ENCODE data around the gene LOXL3. TPM values are rescaled to one million over a fixed set of nuclear protein-coding genes. Genes with fewer than 3 reads are reported as not detected.

Gene LOXL3
- total and polyA plus RNA-seq, 2 of the 8 experiments (the other 6 are each of a cell fraction or from before 2014, with no cell fraction given) = 22.4 to 27.2 TPM

- TF ChIP-seq, protein P1, sequence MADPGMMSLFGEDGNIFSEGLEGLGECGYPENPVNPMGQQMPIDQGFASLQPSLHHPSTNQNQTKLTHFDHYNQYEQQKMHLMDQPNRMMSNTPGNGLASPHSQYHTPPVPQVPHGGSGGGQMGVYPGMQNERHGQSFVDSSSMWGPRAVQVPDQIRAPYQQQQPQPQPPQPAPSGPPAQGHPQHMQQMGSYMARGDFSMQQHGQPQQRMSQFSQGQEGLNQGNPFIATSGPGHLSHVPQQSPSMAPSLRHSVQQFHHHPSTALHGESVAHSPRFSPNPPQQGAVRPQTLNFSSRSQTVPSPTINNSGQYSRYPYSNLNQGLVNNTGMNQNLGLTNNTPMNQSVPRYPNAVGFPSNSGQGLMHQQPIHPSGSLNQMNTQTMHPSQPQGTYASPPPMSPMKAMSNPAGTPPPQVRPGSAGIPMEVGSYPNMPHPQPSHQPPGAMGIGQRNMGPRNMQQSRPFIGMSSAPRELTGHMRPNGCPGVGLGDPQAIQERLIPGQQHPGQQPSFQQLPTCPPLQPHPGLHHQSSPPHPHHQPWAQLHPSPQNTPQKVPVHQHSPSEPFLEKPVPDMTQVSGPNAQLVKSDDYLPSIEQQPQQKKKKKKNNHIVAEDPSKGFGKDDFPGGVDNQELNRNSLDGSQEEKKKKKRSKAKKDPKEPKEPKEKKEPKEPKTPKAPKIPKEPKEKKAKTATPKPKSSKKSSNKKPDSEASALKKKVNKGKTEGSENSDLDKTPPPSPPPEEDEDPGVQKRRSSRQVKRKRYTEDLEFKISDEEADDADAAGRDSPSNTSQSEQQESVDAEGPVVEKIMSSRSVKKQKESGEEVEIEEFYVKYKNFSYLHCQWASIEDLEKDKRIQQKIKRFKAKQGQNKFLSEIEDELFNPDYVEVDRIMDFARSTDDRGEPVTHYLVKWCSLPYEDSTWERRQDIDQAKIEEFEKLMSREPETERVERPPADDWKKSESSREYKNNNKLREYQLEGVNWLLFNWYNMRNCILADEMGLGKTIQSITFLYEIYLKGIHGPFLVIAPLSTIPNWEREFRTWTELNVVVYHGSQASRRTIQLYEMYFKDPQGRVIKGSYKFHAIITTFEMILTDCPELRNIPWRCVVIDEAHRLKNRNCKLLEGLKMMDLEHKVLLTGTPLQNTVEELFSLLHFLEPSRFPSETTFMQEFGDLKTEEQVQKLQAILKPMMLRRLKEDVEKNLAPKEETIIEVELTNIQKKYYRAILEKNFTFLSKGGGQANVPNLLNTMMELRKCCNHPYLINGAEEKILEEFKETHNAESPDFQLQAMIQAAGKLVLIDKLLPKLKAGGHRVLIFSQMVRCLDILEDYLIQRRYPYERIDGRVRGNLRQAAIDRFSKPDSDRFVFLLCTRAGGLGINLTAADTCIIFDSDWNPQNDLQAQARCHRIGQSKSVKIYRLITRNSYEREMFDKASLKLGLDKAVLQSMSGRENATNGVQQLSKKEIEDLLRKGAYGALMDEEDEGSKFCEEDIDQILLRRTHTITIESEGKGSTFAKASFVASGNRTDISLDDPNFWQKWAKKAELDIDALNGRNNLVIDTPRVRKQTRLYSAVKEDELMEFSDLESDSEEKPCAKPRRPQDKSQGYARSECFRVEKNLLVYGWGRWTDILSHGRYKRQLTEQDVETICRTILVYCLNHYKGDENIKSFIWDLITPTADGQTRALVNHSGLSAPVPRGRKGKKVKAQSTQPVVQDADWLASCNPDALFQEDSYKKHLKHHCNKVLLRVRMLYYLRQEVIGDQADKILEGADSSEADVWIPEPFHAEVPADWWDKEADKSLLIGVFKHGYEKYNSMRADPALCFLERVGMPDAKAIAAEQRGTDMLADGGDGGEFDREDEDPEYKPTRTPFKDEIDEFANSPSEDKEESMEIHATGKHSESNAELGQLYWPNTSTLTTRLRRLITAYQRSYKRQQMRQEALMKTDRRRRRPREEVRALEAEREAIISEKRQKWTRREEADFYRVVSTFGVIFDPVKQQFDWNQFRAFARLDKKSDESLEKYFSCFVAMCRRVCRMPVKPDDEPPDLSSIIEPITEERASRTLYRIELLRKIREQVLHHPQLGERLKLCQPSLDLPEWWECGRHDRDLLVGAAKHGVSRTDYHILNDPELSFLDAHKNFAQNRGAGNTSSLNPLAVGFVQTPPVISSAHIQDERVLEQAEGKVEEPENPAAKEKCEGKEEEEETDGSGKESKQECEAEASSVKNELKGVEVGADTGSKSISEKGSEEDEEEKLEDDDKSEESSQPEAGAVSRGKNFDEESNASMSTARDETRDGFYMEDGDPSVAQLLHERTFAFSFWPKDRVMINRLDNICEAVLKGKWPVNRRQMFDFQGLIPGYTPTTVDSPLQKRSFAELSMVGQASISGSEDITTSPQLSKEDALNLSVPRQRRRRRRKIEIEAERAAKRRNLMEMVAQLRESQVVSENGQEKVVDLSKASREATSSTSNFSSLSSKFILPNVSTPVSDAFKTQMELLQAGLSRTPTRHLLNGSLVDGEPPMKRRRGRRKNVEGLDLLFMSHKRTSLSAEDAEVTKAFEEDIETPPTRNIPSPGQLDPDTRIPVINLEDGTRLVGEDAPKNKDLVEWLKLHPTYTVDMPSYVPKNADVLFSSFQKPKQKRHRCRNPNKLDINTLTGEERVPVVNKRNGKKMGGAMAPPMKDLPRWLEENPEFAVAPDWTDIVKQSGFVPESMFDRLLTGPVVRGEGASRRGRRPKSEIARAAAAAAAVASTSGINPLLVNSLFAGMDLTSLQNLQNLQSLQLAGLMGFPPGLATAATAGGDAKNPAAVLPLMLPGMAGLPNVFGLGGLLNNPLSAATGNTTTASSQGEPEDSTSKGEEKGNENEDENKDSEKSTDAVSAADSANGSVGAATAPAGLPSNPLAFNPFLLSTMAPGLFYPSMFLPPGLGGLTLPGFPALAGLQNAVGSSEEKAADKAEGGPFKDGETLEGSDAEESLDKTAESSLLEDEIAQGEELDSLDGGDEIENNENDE (IDR thresholded peaks at IDR 0.05; ENCODE audit: insufficient replicate concordance, low read length) = no peak
- TF ChIP-seq CBX5 (IDR thresholded peaks at IDR 0.05; ENCODE audit: low read depth, low read length) (no peak), BACH1 (IDR thresholded peaks at IDR 0.05; ENCODE audit: low read length) (no peak), POU5F1 (IDR thresholded peaks at IDR 0.05; ENCODE audit: low read depth, low read length) (no peak), SUZ12 (IDR thresholded peaks at IDR 0.05; ENCODE audit: low read length) (no peak), USF2 (IDR thresholded peaks at IDR 0.05; ENCODE audit: low read length) (no peak), FOSL1 (IDR thresholded peaks at IDR 0.05; ENCODE audit: insufficient read depth, low read depth, low read length) (no peak), CREB1 (IDR thresholded peaks at IDR 0.05) (no peak), POLR2AphosphoS5 (IDR thresholded peaks at IDR 0.05; ENCODE audit: low read depth, low read length) (no peak)
Measured at GRCh38 chr2:74558284-74559230, 4.8 kb upstream of the LOXL3 start (continued).
